T-cell (primary cell): ENCODE measurements around the gene EFCAB6. TPM values are rescaled to one million over a fixed set of nuclear protein-coding genes. Genes with fewer than 3 reads are reported as not detected.

Source experiments
- ATAC-seq, 4 experiments: fragments of 200-7000 bp in 3 of 4; fragments of 150-1000 bp in 1 of 4; cut with Tn5 transposase; replicated peaks in 1 of 4; 1 replicate in 3 of 4; 2 replicates in 1 of 4; pipeline ENCODE4 v1.10.0; 2021; ENCODE audit warnings: moderate library complexity in 3 of 4, mild to moderate bottlenecking in 2 of 4, moderate number of reproducible peaks in 1 of 4
- CTCF ChIA-PET, 2 donors: fragments of 300-600 bp; sonication (Branson Sonifier 250); formaldehyde crosslinking; loops; one replicate each; lab custom pipeline; 2022; ENCODE audit warnings: antibody characterized with exemption in 2 of 2; lab: Charles Lee
- POLR2A ChIA-PET, 2 donors: fragments of 300-600 bp; sonication (Branson Sonifier 250); formaldehyde crosslinking; loops; one replicate each; lab custom pipeline; 2022; ENCODE audit warnings: antibody characterized with exemption in 2 of 2; lab: Charles Lee
- DNase-seq, 35 experiments: peaks; one replicate each; pipeline versions ENCODE4 v3.0.0 to v3.0.0-alpha.2; 2013 to 2023
- H3K27ac ChIP-seq: one replicate; pipeline ENCODE4 v1.5.1; 2013; ENCODE audit warnings: low read length
- H3K27me3 ChIP-seq, 2 experiments: replicated peaks in 1 of 2; 1 replicate in 1 of 2; 2 replicates in 1 of 2; pipeline versions ENCODE4 v1.6.1 to v1.7.0; 2013; ENCODE audit warnings: low read length in 1 of 2, mixed read lengths in 1 of 2; ENCODE audit not compliant: control insufficient read depth in 2 of 2, insufficient read depth in 2 of 2; ENCODE audit errors: extremely low read depth in 1 of 2
- H3K36me3 ChIP-seq, 2 donors: 1 replicate in 1 of 2; 2 replicates in 1 of 2; pipeline versions ENCODE4 v1.6.1 to v1.7.0; 2013; ENCODE audit warnings: low read length in 1 of 2; ENCODE audit not compliant: control insufficient read depth in 2 of 2, insufficient read depth in 1 of 2; ENCODE audit errors: extremely low read depth in 1 of 2
- H3K4me1 ChIP-seq, 2 experiments: 1 replicate in 1 of 2; 2 replicates in 1 of 2; pipeline versions ENCODE4 v1.6.1 to v1.7.0; 2013; ENCODE audit warnings: low read length in 2 of 2, mixed read lengths in 1 of 2; ENCODE audit not compliant: insufficient read depth in 2 of 2, control insufficient read depth in 1 of 2; ENCODE audit errors: extremely low read depth in 1 of 2
- H3K4me3 ChIP-seq, 2 donors: 1 replicate in 1 of 2; 2 replicates in 1 of 2; pipeline versions ENCODE4 v1.5.1 to v1.7.0; 2013; ENCODE audit warnings: mild to moderate bottlenecking in 2 of 2, low read length in 1 of 2, moderate library complexity in 1 of 2; ENCODE audit not compliant: control insufficient read depth in 1 of 2; ENCODE audit errors: extremely low read depth in 1 of 2
- H3K9me3 ChIP-seq: 2 replicates; pipeline ENCODE4 v1.7.0; 2013
- H3K27ac Mint-ChIP-seq, 2 donors: one replicate each; pipeline ENCODE4 v1.8.0; 2020 to 2021; ENCODE audit warnings: mild to moderate bottlenecking in 2 of 2, mixed read lengths in 2 of 2
- H3K27me3 Mint-ChIP-seq, 2 donors: one replicate each; pipeline ENCODE4 v1.8.0; 2021 to 2022; ENCODE audit warnings: mixed read lengths in 2 of 2
- H3K36me3 Mint-ChIP-seq: one replicate; pipeline ENCODE4 v1.8.0; 2021; ENCODE audit warnings: mixed read lengths
- H3K4me1 Mint-ChIP-seq, 3 donors: one replicate each; pipeline ENCODE4 v1.8.0; 2020 to 2022; ENCODE audit warnings: mixed read lengths in 3 of 3, mild to moderate bottlenecking in 1 of 3
- H3K4me3 Mint-ChIP-seq, 3 donors: one replicate each; pipeline ENCODE4 v1.8.0; 2020 to 2022; ENCODE audit warnings: mild to moderate bottlenecking in 3 of 3, mixed read lengths in 3 of 3, moderate library complexity in 3 of 3
- H3K9me3 Mint-ChIP-seq, 3 donors: one replicate each; pipeline ENCODE4 v1.8.0; 2020 to 2022; ENCODE audit warnings: mixed read lengths in 3 of 3
- WGBS: methylation state at CpG from one replicate; pipeline ENCODE4 v1.1.5; 2013; ENCODE audit warnings: missing lambda C conversion rate; ENCODE audit not compliant: insufficient coverage; 5-methylcytosine and 5-hydroxymethylcytosine counted together
- total RNA-seq, 35 experiments: library from RNA in 6 of 35; stranded (reverse) in 6 of 35; fragments of 120-200 nt in 1 of 35; gene quantifications; one replicate each; pipeline versions ENCODE4 v1.2.1 to v1.2.4 and lab custom pipeline; 2013 to 2026

The EFCAB6 gene
- total RNA-seq, 5 donors from 2014 or later (not counting 1 experiment from before 2014, with no cell fraction given): 0.26 to 0.89 (median 0.53) TPM

GRCh38 chr22:43827926-43828724 lies 16.0 kb upstream of the EFCAB6 start:
- no peak overlapping the region for H3K4me3 ChIP-seq
- H3K9me3 Mint-ChIP-seq: no peaks in the 10 kb centered on the region
- H3K9me3 ChIP-seq: no peaks in the 10 kb centered on the region
- no peaks in the 10 kb centered on the region for H3K4me1 ChIP-seq
- POLR2A ChIA-PET: no interaction called here
- H3K4me1 Mint-ChIP-seq: no peaks in the 10 kb centered on the region
- peaks cover 18 to 21% of the 10 kb centered on the region in 2 donors for H3K27me3 Mint-ChIP-seq
- no peak overlapping the region for H3K27ac ChIP-seq
- no peaks in the 10 kb centered on the region for H3K36me3 Mint-ChIP-seq
- peaks cover 0 to 29% of the 10 kb centered on the region in 2 experiments for H3K27me3 ChIP-seq
- CTCF ChIA-PET: no interaction called here
- DNase-seq (no peak), ATAC-seq (no peak)
- no peak overlapping the region for H3K27ac Mint-ChIP-seq
- no peaks in the 10 kb centered on the region for H3K36me3 ChIP-seq
- 81% methylated on average over 16 of the region's 16 CpGs for WGBS
- no peak overlapping the region for H3K4me3 Mint-ChIP-seq

DNA sequence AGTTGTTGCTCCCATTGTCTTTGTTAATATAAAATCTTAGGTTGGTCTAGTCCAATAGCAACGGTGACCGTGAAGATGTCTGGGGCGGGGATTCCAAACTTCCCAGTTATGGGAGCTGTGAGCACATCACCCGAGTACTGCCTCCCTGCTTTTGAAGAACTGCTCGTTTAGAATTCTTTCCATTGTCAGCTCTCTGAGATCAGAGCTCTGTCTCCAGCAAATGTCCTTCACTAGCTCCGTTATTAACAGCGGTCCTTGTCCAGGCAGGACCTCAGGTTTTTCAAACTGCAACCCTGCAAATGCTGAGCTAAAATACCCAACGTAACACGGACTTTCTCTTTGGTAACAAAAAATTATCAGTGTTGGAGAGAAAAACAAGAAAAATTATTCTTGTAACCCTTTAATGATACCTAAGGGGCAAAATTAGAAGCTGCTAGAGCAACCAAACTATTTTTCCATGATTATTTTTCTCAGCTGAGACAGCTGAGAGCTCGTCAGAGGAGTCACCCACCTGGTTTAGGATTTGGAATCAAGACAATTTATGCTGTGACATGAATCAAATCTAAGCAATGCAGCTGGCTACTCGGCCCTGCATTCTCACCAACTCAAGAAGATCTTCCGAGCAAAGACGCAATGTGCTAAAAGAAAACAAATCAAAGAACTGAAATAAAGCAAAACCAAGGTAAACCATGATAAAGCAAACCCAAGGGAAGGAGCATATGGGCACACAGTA lies 15.1 kb upstream of the EFCAB6 start:
- Mint-ChIP-seq H3K4me1 (no peaks in the 10 kb centered on the region), H3K36me3 (no peaks in the 10 kb centered on the region), H3K27me3 (peaks cover 21 to 25% of the 10 kb centered on the region in 2 donors), H3K27ac (no peak overlapping the region), H3K4me3 (no peak overlapping the region), H3K9me3 (no peaks in the 10 kb centered on the region)
- no peak overlapping the region for H3K4me3 ChIP-seq
- no peaks in the 10 kb centered on the region for H3K36me3 ChIP-seq
- ATAC-seq (no peak), DNase-seq (peak in 1 of 35 experiments; percentile 3)
- no peaks in the 10 kb centered on the region for H3K9me3 ChIP-seq
- POLR2A ChIA-PET: no interaction called here
- H3K4me1 ChIP-seq: no peaks in the 10 kb centered on the region
- CTCF ChIA-PET: no interaction called here
- WGBS: 81% methylated on average over 7 of the region's 13 CpGs
- H3K27me3 ChIP-seq: peaks cover 0 to 32% of the 10 kb centered on the region in 2 experiments
- no peak overlapping the region for H3K27ac ChIP-seq

- Histone ChIP-seq H3K27ac (no peak overlapping the region), H3K9me3 (no peaks in the 10 kb centered on the region), H3K27me3 (peaks cover 0 to 40% of the 10 kb centered on the region in 2 experiments), H3K36me3 (no peaks in the 10 kb centered on the region), H3K4me1 (no peaks in the 10 kb centered on the region), H3K4me3 (no peak overlapping the region)
- Mint-ChIP-seq H3K36me3 (no peaks in the 10 kb centered on the region), H3K4me1 (no peaks in the 10 kb centered on the region), H3K9me3 (no peaks in the 10 kb centered on the region), H3K27me3 (peaks cover 25 to 32% of the 10 kb centered on the region in 2 donors), H3K4me3 (no peak overlapping the region), H3K27ac (no peak overlapping the region)
- peak in 1 of 35 experiments; percentile 3 for DNase-seq
- ATAC-seq: no peak
- CTCF ChIA-PET: no interaction called here
- 66% methylated on average over 16 of the region's 16 CpGs for WGBS
- POLR2A ChIA-PET: no interaction called here
Measured at GRCh38 chr22:43826142-43827002, 14.3 kb upstream of the EFCAB6 start.

GRCh38 chr22:43825651-43826050 lies 13.5 kb upstream of the EFCAB6 start:
- H3K27ac ChIP-seq: no peak overlapping the region
- CTCF ChIA-PET: no interaction called here
- Mint-ChIP-seq H3K9me3 (no peaks in the 10 kb centered on the region), H3K27ac (no peak overlapping the region), H3K4me3 (no peak overlapping the region), H3K36me3 (no peaks in the 10 kb centered on the region), H3K4me1 (no peaks in the 10 kb centered on the region), H3K27me3 (peaks cover 31 to 39% of the 10 kb centered on the region in 2 donors)
- H3K27me3 ChIP-seq: peaks cover 0 to 45% of the 10 kb centered on the region in 2 experiments
- no peaks in the 10 kb centered on the region for H3K36me3 ChIP-seq
- H3K4me3 ChIP-seq: no peak overlapping the region
- no peaks in the 10 kb centered on the region for H3K9me3 ChIP-seq
- WGBS: 82% methylated on average over 5 of the region's 11 CpGs
- POLR2A ChIA-PET: no interaction called here
- ATAC-seq: no peak
- no peaks in the 10 kb centered on the region for H3K4me1 ChIP-seq
- no peak for DNase-seq

DNA sequence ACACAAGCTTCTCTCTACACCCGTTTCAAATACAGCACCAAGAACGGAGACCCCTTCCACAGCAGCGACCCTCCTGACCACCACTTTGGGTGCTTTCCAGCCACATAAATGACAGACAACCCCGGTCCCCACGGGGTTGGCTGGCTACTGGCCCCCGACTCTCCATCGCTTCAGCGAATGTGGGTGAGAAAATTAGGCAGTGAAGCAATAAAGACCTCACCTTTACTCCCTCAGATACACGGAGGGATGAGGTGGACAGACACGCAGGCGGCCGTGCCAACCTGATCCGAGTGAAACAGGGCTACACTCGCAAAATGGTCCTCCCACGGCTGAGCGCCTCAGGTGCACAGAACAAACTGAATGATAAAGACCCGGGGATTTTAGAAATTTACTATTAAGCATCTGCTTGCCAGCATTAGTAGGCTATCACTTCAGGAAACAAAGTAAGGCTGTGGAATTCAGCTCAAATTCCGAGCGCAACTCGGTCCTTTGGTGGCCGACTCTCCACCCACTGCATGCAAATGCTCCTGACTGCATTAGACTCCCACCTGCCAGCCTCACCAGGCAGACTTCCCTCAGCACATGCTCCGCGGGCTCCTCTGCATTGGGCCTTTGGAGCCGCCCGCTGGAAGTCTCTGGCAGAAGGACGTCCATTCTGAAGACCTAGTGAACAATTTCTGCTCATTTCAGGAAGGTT lies 12.8 kb upstream of the EFCAB6 start:
- Histone ChIP-seq H3K4me1 (no peaks in the 10 kb centered on the region), H3K27me3 (peaks cover 0 to 50% of the 10 kb centered on the region in 2 experiments), H3K9me3 (no peaks in the 10 kb centered on the region), H3K36me3 (no peaks in the 10 kb centered on the region), H3K27ac (no peak overlapping the region), H3K4me3 (no peak overlapping the region)
- Mint-ChIP-seq H3K27ac (no peak overlapping the region), H3K4me3 (no peak overlapping the region), H3K27me3 (peaks cover 31 to 41% of the 10 kb centered on the region in 2 donors), H3K9me3 (no peaks in the 10 kb centered on the region), H3K36me3 (no peaks in the 10 kb centered on the region), H3K4me1 (no peaks in the 10 kb centered on the region)
- POLR2A ChIA-PET: no interaction called here
- no peak for DNase-seq
- WGBS: 91% methylated on average over 17 of the region's 26 CpGs
- ATAC-seq: no peak
- CTCF ChIA-PET: no interaction called here
